HEK293 (cell line): ENCODE results near the gene NOD2.

ENCODE experiments used
- ZNF121 ChIP-seq: fragments of 450-650 bp; formaldehyde crosslinking; IDR thresholded peaks from 2 replicates; pipeline ENCODE4 v1.5.1; 2016; ENCODE audit warnings: missing biosample characterization, missing genetic modification characterization
- TF ChIP-seq, protein P1 (sequence below): fragments of 450-650 bp; formaldehyde crosslinking; IDR thresholded peaks from 2 replicates; pipeline ENCODE4 v1.5.1; 2016; ENCODE audit warnings: missing biosample characterization, missing genetic modification characterization, low read depth
- TF ChIP-seq, protein P2 (sequence below): fragments of 450-650 bp; formaldehyde crosslinking; IDR thresholded peaks from 2 replicates; pipeline ENCODE4 v1.5.1; 2016; ENCODE audit warnings: missing biosample characterization, missing genetic modification characterization
- TF ChIP-seq, protein P3 (sequence below): sonication (generic); formaldehyde crosslinking; IDR thresholded peaks from 2 replicates; pipeline ENCODE4 v1.8.1; 2022; ENCODE audit warnings: mild to moderate bottlenecking, moderate library complexity, missing genetic modification reagents

DNA sequence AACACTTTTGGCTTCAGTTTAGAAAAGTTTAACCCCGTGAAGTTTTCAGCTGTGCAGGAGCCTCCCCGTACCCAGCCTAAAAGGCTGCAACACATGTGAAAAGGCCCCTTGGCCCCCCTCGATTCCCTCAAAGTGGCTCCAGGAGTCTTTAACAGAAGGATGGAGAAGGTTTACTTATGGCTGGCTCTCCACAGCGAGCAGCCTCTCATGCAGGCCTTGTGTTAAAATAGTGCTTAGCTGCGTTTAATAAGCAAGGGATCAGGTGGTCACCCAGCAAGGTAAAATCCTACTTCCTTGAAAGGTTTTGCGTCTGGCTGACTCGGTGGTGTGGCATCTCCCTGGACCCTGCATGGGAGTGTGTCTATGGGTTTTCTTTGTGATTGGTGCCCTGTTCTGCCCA lies 40.1 kb downstream of the NOD2 start:
- TF ChIP-seq, protein P1, sequence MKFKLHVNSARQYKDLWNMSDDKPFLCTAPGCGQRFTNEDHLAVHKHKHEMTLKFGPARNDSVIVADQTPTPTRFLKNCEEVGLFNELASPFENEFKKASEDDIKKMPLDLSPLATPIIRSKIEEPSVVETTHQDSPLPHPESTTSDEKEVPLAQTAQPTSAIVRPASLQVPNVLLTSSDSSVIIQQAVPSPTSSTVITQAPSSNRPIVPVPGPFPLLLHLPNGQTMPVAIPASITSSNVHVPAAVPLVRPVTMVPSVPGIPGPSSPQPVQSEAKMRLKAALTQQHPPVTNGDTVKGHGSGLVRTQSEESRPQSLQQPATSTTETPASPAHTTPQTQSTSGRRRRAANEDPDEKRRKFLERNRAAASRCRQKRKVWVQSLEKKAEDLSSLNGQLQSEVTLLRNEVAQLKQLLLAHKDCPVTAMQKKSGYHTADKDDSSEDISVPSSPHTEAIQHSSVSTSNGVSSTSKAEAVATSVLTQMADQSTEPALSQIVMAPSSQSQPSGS: no peak
- TF ChIP-seq, protein P2, sequence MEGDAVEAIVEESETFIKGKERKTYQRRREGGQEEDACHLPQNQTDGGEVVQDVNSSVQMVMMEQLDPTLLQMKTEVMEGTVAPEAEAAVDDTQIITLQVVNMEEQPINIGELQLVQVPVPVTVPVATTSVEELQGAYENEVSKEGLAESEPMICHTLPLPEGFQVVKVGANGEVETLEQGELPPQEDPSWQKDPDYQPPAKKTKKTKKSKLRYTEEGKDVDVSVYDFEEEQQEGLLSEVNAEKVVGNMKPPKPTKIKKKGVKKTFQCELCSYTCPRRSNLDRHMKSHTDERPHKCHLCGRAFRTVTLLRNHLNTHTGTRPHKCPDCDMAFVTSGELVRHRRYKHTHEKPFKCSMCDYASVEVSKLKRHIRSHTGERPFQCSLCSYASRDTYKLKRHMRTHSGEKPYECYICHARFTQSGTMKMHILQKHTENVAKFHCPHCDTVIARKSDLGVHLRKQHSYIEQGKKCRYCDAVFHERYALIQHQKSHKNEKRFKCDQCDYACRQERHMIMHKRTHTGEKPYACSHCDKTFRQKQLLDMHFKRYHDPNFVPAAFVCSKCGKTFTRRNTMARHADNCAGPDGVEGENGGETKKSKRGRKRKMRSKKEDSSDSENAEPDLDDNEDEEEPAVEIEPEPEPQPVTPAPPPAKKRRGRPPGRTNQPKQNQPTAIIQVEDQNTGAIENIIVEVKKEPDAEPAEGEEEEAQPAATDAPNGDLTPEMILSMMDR: no peak
- TF ChIP-seq, protein P3, sequence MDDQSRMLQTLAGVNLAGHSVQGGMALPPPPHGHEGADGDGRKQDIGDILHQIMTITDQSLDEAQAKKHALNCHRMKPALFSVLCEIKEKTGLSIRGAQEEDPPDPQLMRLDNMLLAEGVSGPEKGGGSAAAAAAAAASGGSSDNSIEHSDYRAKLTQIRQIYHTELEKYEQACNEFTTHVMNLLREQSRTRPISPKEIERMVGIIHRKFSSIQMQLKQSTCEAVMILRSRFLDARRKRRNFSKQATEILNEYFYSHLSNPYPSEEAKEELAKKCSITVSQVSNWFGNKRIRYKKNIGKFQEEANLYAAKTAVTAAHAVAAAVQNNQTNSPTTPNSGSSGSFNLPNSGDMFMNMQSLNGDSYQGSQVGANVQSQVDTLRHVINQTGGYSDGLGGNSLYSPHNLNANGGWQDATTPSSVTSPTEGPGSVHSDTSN: no peak
- no peak for TF ChIP-seq ZNF121 (tag by site-specific recombination)
